KG1 (cell line): ENCODE measurements around the gene INPP5E.
"Not testable (repeated sequence)": the region's sequence is repeated elsewhere in the genome, so short reads cannot be mapped to it uniquely, and the experiment has no call there.

ENCODE experiments used
- DNase-seq: peaks from one replicate; lab custom pipeline; 2025; lab: John Stamatoyannopoulos, UW

INPP5E gene

DNA sequence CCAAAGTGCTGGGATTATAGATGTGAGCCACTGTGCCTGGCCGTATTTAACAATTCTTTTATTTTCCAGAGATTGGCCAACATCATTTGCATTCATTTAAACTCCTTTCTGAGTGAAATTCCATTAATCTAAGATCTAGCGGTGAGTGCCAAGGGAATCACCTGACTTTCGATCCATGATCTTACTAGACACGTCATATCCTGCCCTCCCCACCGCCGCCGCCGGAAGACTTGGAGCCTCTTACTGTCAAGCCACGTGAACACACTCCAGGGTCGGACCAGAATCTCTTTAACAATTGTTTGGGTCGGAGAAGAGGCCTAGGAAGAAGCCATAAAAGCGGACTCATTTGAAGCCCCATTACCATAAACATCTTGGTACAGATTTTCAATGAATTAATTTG is 12.9 kb downstream of the INPP5E start:
- DNase-seq = no peak

DNA sequence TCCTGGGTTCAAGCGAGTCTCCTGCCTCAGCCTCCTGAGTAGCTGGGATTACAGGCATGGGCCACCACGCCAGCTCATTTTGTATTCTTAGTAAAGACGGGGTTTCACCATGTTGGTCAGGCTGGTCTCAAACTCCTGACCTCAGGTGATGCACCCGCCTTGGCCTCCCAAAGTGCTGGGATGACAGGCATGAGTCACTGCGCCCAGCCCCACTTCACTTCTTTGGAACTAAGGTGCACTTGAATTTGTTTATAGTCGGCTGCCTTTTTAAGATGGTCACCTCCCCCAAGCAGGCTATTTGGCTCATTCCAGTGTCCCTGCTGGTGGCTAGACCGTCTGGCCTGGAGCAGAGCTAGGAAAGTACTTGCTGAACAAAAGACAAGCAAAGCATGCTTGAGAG is 14.3 kb downstream of the INPP5E start:
- DNase-seq = not testable (repeated sequence)

DNA sequence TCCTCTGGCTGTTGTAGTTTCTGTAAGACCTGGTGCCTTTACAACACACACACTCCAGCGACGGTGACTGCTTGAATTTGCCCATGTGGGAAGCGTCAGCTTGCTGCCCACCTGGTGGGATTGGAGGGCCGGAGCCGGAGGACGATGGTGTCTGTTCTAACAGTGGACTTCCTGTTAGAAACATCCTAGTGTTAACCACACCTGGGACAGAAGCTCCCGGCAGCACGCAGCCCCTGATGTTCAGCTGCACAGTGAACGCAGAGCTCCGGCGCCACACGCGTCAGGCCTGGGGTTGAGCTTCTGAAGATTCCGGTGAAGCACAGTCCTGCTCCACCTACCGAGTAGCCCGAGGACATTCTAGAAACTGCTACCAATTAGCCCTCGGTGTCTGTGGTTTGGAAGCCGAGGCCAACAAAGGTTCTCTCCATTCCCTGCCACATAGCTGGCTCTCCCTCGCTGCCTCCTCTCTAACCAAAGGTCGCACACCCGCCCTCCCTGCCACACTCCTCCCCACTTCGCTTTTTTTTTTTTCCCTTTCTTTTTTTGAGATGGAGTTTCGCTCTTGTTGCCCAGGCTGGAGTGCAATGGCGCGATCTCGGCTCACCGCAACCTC is 14.8 kb downstream of the INPP5E start:
- DNase-seq = no peak

DNA sequence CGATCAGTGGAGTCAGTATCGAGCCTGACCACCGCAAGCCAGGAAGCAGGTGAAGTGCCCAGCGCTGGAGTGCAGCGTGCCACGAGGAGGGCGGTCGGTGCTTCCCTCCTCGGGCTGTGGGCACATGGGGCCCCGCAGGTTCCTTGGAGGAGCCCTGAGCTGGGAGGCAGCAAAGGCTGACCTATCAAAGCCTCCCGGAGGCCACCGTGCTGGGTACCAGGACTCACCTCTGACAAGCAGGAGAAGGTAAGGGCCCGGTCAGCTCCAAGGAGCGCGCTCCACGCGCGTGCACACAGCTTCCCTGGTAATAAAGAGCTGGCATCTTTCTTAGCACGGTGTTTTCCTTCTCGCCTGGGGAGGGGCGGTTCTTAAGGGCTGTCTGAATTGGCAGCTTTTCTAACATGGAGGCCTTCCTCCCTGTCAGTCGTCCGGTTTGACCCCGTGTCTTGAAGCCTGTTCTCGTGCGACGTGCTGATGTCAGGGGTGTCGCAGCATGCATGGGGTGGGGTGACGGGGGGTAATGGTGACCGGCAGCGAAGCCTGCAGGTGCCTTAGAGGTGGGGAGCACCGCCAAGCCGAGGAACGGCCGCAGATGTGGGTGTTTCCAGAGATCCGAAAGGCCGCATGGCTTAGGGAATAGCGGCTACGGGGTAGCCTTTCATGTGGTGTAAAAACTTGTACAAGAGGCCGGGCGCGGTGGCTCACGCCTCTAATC is 16.1 kb downstream of the INPP5E start:
- DNase-seq = no peak

DNA sequence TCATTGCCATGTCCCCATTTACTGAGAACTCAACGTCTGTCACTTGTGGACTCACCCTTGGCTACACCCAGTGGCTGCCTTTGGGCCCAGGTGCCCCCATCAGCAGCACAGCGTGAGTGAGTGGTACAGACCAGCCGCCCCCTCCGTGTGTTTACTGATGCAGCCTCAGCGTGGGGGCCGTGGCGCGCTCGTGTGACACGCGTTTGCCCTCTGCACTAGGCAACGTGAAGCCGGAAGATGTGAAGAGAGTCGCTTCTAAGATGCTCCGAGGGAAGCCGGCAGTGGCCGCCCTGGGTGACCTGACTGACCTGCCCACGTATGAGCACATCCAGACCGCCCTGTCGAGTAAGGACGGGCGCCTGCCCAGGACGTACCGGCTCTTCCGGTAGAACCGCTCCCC is 16.8 kb downstream of the INPP5E start:
- no peak for DNase-seq

DNA sequence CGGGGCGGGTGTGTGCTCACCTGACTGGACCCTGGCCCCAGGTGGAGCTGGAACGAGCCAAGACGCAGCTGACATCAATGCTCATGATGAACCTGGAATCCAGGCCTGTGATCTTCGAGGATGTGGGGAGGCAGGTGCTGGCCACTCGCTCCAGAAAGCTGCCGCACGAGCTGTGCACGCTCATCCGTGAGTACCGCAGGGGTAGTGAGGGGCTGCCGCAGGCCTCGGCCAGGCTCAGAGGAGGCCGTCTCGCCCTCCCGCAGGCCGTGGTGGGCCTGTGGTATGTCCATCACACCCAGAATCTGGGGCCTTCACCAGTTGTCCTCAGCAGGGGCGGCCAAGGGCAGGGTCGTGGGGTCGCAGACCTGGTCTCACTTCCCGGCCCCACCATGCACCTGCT is 17.9 kb downstream of the INPP5E start:
- no peak for DNase-seq

DNA sequence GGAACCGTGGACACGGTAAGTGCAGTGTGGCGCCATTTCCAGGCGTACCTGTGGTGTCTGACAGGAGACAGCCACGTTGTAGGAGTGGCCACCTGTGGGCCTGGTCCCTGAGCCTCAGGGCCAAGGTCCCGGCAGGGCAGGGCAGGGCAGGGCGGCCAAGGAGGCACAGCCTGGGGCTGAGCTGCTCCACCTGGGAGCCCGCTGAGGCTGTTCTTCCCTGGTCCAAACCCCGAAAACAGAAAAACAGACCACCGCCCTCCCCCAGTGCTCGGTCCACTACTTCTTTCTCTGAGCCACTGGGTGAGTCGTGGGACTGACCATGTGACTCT is 20.6 kb downstream of the INPP5E start:
- no peak for DNase-seq

DNA sequence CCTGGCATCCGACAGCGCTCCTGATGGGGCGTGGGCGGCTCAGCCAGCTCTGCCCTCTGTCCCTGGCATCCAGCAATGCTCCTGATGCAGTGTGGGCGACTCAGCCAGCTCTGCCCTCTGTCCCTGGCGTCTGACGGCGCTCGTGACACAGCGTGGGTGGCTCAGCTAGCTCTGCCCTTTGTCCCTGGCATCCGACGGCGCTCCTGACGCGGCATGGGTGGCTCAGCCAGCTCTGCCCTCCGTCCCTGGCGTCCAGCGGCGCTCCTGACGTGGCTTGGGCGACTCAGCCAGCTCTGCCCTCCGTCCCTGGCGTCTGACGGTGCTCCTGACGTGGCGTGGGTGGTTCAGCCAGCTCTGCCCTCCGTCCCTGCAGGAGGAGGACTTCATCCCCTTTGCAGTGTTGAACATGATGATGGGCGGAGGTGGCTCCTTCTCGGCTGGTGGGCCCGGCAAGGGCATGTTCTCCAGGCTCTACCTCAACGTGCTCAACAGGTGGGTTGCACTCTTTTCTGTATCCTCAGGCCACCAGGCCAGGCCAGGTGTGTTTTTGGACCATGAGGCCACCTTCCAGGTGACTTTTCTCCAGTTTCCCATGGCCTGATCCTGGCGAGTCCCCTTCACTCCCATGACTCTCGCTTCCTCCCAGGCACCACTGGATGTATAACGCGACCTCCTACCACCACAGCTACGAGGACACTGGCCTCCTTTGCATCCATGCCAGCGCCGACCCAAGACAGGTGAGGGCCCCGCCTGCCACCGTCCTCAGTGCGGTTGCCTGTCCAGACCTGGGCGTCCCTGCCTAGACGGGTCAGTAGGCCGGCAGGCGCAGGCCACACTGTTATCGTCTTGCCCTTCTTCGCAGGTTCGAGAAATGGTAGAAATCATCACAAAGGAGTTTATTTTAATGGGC is 21.2 kb downstream of the INPP5E start:
- DNase-seq = no peak

DNA sequence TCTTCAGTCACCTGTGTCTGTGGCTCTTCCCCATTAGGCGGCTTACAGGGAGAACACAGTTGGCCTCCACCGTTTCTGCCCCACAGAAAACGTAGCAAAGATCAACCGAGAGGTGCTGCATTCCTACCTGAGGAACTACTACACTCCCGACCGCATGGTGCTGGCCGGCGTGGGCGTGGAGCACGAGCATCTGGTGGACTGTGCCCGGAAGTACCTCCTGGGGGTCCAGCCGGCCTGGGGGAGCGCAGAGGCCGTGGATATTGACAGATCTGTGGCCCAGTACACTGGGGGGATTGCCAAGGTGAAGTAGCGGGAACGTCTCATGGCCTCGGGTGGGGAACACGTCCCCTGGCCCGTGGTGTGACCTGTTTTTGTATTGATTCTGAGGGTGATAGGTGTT is 22.7 kb downstream of the INPP5E start:
- DNase-seq = no peak

DNA sequence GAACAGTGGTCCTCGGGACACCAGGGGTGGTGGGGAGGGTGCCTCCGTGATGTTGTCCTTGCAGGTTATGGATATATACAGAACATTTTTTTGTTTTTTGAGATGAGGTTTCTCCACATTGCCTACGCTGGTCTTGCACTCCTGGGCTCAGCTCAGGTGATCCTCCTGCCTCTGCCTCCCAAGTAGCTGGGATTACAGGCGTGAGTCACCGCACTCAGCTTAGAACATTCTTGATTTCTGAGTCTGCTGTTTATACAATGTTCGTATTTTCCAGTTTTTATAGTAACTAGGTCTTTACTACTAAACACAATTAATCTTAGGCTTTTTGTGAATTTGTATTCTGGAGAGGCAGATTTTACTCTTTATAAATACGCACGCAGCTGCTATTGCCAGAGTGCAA is 23.2 kb downstream of the INPP5E start:
- no peak for DNase-seq

DNA sequence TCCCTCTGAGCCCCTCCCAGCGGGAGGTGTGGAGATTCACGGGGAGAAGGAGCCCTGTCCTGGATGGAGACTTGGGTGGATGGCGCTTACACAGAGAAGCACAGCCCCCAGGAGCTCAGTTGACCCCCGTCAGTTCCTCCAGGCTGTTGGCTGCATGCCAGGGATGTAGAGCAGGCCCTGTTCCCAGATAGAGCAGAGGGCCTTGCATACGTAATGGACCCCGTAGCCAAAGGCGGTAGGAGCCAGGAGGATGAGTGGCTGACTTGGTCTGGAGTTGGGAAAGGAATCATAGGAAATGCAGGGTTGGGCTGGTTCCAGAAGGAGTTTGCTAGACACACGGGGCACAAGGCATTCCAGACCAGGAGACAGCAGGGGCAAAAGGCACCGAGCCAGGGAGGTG is 26.7 kb downstream of the INPP5E start:
- no peak for DNase-seq

DNA sequence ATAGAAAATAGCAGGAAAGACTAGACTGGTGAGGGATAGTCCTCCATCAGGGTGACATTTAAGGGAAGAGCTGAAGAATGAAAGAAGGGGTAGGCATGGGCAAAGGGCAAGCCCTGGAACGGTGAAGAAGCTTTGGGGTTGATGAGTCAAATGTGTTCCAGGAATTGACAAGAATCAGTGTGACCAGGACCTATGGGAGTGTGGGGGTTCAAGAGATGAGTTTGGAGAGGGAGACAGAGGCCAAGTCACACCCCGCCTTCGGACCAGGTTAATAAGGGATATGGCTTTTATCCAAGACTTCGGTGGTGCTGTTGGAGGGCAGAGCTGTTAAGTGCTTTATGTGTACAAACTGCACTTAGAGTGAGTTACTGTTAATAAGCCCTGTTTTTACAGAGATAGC is 28.3 kb downstream of the INPP5E start:
- DNase-seq = no peak

DNA sequence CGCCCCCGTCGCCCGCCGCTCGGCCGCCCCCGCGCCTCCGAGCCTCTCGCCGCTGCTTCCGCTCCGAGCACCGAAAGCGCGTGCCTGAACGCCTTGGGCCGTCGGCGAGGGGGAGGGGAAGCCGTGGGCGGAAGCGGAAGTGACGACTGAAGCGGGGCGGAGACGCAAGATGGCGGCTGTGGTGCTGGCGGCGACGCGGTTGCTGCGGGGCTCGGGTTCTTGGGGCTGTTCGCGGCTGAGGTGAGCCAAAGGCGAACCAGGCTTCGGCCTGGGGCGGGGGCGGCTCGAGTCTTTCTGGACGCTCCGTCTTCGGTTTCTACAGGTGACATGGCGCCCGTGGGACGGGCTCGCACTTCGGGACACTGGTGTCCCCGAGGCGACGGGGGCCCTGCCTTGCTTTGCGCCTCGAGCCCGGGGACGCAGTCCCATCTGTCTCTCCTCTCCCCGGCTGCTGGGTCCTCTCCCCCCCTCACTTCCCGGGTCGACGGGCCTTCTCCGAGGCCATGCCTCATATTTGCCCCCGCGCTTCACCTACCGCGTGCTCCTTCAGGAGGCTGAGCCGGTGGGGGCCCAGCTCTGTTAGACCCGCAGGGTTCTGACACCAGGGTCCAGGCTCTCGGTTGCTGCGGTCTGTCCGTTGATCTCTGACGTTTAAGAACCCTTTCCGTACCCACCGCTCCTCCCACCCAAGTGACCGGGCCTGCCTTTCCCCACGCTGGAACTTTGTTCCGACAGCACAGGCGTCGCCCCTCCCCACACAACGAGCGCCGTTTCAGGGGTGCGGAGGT is 29.0 kb downstream of the INPP5E start, which contains the start of the genes ENTR1 and PMPCA:
ENTR1 (minus strand) TSS at position 115 of the 788 bp plus-strand sequence. CDS start 217 bp downstream, outside the sequence.
PMPCA (plus strand) TSS at position 159 of the 788 bp plus-strand sequence; CDS start at position 170, 11 bp downstream.
- DNase-seq = peak; percentile 66

DNA sequence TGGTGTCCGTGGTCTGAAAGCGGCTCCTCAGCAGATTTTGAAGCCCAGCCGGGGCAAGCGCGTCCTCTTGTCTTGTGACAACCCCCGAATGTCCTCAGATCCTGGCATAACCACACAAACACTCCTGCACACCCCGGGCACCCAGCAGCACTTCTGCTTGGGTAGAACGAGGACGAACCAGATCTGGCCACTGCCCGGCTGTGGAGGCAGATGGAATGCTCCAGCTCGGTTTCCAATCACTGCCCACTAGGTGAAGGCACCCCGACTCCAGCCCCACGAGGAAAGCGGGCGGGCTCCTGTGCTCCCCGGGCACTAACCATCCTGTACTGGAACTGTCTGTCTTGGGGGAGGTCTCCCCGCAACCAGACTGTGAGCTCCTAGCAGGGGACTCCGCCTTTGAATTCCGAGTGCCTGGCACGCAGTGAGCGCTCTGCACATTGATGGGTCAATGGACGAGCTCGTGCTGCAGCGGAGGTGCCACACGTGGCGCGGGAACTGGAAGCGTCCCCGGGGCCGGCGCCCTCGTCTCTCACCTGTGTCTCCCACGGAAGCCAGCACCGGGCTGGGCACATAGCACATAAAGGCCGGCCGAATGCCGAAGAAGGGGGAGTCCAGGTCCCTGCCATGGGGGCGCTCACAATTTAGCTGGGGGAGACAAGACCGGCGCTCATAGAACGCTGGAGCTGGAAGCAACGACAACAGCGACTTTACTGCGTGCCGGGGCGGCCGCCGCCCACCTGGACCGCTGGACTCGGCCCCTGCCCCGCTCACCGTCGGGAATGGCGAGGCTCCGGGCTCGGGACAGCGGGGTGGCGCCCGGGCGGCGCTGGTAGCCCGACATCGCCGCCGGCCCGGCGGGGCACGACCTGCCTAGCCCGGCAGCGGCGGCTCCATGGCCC is 29.8 kb downstream of the INPP5E start:
- peak; percentile 25 for DNase-seq

DNA sequence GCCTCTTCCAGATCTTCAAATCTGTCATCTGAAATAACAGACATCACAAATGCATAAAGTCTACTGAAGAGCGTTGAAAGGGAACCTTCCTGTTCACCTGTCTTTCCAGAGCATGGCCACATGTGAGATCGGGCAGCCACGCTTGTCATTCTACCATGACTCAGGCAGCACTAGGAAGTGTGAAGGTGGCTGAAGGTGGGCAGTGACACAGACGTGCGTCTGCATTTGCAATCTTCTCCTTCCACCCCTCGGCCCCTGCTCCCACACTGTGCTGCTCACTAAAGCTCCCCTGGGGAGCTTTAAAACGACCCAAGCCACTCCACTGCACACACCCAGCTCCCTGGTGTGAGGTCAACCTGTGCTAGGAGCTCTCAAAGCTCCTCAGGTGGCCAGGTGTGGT is 31.7 kb downstream of the INPP5E start:
- no peak for DNase-seq

DNA sequence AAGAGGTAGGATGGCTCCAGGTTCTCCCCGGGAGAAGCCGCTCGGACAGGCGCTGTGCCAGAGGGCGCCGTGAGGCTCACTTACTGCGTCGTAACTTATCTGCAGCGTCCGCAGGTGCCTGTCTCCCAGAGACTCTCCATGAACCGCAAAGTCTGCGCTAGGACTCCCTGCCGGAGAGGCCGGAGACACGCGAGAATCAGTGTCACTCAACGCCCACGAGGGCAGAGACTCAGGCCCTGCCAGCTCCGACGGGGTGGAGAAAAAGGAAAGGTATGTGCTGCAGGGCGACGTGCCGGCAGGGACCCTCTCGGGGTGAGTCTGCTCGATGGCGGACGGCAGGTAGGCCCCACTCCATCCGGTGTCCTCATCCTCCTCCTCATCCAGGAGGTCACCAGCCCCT is 32.6 kb downstream of the INPP5E start:
- DNase-seq = not testable (repeated sequence)

DNA sequence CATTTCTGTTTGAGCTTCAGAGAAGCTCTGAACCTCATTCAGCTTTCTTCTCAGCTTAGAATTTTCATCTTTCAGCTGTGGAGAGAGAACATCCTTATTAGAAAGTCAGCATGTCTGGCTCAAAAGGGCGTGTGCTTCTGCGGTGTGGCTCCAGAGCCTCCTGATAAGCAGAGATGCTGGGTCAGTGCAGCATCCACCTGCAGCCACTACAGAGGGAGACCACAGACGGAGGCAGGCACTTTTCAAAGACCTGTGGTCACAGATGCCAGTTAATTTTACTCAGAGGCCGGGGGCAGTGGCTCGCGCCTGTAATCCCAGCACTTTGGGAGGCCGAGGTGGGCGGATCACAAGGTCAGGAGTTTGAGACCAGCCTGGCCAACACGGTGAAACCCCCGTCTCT is 33.7 kb downstream of the INPP5E start:
- not testable (repeated sequence) for DNase-seq

DNA sequence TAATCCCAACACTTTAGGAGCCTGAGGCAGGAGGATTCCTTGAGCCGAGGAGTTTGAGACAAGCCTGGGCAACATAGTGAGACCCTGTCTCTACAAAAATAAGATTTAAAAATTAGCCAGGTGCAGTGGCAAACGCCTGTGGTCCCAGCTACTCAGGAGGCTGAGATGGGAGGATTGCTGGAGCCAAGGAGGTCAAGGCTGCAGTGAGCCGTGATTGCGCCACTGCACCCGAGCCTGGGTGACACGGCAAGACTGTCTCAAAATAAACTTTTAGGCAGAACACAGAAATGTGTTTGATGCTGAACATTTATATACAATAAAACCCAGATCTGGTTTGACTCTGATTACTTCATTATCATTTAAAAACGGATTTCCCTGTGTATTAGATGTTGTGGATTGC is 34.2 kb downstream of the INPP5E start:
- no peak for DNase-seq

DNA sequence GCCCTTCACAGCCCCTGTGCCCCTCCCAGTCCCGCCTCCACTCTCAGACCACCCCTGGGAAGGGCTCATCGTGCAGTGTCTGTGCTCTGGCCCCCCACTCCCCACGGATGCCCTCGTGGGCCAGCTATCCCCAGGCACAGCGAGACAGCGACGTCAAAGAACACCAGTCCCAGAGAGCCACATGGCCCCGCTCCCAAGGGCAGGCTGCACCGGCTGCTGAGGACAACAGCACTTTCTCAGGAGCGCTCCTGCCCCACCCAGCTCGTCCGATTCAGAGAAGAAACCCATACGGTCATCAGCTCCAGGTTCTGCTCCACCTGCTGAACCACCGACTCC is 34.9 kb downstream of the INPP5E start:
- DNase-seq = no peak

DNA sequence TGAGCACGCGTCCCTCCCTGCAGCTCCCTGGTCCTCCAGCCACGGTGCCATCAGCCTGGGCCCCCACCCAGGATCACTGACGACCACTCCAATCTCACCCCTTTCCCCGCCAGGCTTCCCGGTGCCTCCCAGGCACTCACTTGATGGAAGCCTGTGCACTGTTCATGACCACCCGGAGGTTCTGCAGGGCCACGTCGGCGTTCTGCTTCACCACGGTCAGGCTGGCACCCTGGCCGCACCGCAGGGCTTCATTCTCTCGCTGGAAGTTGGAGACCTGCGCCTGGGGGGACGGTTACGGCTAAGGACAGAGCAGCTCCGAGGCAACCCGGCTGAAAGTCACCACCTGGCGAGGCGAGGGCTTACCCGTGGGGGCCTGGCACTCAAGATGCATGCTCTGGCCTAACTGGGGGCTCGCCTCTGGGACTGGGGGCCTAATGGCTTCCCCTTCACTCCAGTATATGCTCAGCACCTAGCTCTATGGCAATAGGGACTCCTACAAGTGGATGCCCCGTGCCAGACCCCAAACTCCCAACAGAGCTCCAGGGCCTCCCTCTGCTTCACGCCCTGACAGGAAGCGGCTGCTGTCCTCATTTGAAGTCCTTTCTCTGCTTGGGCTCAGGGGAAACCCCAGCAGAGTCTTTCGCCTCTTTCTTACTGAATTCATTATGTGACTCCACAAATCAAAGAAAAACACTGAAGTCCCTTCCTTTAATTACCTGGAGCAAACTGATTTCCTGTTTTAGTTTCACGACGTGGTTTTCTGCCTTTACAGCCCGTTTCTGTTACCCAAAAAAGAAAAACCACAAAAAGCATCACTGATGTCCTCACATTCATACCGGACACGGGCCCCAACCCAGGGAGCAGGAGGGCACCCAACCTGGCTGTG is 35.5 kb downstream of the INPP5E start:
- DNase-seq = no peak
